ENCODE data around the gene TDP1. TPM values are rescaled to one million over a fixed set of nuclear protein-coding genes. Genes with fewer than 3 reads are reported as not detected.

The TDP1 gene
- total RNA-seq, 2 experiments from 2014 or later = 51.9 to 59.8 TPM

DNA sequence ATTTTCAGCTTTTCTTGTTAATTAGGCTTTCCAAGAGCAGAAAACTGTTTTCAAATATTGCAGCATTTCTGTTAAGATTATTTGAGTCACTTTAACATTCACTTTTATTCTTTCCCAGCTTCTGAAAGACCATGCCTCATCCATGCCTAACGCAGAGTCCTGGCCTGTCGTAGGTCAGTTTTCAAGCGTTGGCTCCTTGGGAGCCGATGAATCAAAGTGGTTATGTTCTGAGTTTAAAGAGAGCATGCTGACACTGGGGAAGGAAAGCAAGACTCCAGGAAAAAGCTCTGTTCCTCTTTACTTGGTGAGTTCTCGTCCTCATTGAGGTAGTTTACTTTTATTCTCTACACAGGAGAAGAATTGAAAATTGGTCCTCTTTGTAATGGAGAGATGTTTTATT is 33.1 kb downstream of the TDP1 start:
- no peak overlapping the region for H3K4me3 Mint-ChIP-seq
- no peak for DNase-seq
- no peak overlapping the region for H3K27ac Mint-ChIP-seq
- peaks cover 89% of the 10 kb centered on the region for H3K36me3 Mint-ChIP-seq (ENCODE audit: low read depth)
- no peaks in the 10 kb centered on the region for H3K4me1 ChIP-seq (ENCODE audit: insufficient read depth, low read length)
- intact Hi-C loops (cut with DNase I, micrococcal nuclease) = no loop called here
- no peaks in the 10 kb centered on the region for H3K9me3 ChIP-seq (ENCODE audit: control insufficient read depth in 1 of 2, insufficient read depth in 1 of 2, low read length in 2 of 2)
- peaks cover 84% of the 10 kb centered on the region for H3K36me3 ChIP-seq (ENCODE audit: insufficient read depth, low read length)
- TF ChIP-seq, protein P1, sequence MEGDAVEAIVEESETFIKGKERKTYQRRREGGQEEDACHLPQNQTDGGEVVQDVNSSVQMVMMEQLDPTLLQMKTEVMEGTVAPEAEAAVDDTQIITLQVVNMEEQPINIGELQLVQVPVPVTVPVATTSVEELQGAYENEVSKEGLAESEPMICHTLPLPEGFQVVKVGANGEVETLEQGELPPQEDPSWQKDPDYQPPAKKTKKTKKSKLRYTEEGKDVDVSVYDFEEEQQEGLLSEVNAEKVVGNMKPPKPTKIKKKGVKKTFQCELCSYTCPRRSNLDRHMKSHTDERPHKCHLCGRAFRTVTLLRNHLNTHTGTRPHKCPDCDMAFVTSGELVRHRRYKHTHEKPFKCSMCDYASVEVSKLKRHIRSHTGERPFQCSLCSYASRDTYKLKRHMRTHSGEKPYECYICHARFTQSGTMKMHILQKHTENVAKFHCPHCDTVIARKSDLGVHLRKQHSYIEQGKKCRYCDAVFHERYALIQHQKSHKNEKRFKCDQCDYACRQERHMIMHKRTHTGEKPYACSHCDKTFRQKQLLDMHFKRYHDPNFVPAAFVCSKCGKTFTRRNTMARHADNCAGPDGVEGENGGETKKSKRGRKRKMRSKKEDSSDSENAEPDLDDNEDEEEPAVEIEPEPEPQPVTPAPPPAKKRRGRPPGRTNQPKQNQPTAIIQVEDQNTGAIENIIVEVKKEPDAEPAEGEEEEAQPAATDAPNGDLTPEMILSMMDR (IDR thresholded peaks at IDR 0.05) = no peak
- H3K27me3 ChIP-seq (ENCODE audit: control insufficient read depth in 1 of 2, insufficient read depth in 2 of 2, low read length in 2 of 2) = no peaks in the 10 kb centered on the region
- H3K4me3 ChIP-seq (ENCODE audit: low read length) = no peak overlapping the region
- ChIA-PET CTCF (no interaction called here), POLR2A (no interaction called here)
- no peaks in the 10 kb centered on the region for H3K9me3 Mint-ChIP-seq
- ATAC-seq (ENCODE audit: poor library complexity) = no peak
- no peak overlapping the region for H3K27ac ChIP-seq (ENCODE audit: low read depth in 1 of 2, low read length in 2 of 2)
- no peaks in the 10 kb centered on the region for H3K4me1 Mint-ChIP-seq (ENCODE audit: low read depth)
- H3K27me3 Mint-ChIP-seq = no peaks in the 10 kb centered on the region

DNA sequence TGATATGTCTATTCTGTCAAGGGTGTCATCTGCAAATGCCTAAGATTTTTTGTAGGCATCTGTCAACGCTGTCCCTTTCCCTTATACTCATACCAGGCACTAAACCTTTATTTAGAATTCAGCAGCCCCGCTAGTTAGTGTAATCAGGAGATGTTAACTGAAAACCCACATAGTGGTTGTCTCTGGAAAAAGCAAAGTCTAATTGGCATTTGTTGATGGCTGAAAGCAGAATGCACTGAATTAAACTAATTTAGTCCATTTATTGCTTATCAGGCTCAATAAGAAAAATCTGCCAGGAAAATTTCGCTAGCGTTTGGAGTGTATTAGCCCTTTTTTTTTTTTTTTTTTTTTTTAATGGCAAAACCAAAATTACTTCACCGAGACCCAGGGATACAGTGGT is 34.5 kb downstream of the TDP1 start:
- no peak overlapping the region for H3K27ac ChIP-seq (ENCODE audit: low read depth in 1 of 2, low read length in 2 of 2)
- Mint-ChIP-seq H3K36me3 (ENCODE audit: low read depth) (peaks cover 91% of the 10 kb centered on the region), H3K27me3 (no peaks in the 10 kb centered on the region), H3K4me1 (ENCODE audit: low read depth) (no peaks in the 10 kb centered on the region), H3K4me3 (no peak overlapping the region), H3K9me3 (no peaks in the 10 kb centered on the region), H3K27ac (no peak overlapping the region)
- no peak overlapping the region for H3K4me3 ChIP-seq (ENCODE audit: low read length)
- no peak for DNase-seq
- POLR2A ChIA-PET = no interaction called here
- no peaks in the 10 kb centered on the region for H3K4me1 ChIP-seq (ENCODE audit: insufficient read depth, low read length)
- ATAC-seq (ENCODE audit: poor library complexity) = no peak
- TF ChIP-seq, protein P1 (IDR thresholded peaks at IDR 0.05) = no peak
- H3K36me3 ChIP-seq (ENCODE audit: insufficient read depth, low read length) = peaks cover 89% of the 10 kb centered on the region
- no peaks in the 10 kb centered on the region for H3K27me3 ChIP-seq (ENCODE audit: control insufficient read depth in 1 of 2, insufficient read depth in 2 of 2, low read length in 2 of 2)
- CTCF ChIA-PET = interaction anchor here (0.6 kb wide), 1 partner anchor 14 kb away, joined by 3 read pairs; no protein-coding TSS in a partner anchor
- no peaks in the 10 kb centered on the region for H3K9me3 ChIP-seq (ENCODE audit: control insufficient read depth in 1 of 2, insufficient read depth in 1 of 2, low read length in 2 of 2)
- intact Hi-C loops (cut with DNase I, micrococcal nuclease) = no loop called here

DNA sequence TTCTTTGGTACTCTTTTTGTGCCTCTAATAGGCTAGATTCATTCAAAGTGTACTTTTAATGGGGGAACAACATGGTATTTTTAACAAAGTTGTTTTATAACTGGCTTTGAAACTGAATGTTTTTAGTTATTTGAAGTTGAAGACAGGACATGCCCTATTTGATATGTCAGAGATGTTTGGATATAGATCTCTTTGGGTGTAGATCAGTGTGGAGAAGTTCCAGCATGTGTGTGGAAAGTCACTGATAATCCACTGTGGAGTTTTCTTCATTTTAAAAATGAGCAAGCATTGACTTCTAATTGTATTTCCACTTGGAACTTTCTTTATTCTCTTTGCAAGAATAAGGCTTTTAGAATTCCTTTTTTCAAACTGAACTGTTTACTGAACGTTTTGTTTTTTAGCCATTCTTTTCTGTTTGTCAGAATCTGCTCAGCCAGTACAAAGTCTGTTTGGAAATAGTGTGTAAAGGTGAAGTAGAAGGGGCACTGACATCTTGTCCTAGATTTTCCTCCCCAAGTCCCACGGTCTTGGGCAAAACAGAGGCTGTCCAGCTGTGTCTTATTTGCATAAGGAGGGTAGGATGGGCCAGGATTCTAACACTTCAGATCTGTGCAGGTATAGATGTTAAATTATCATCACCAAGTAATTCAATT is 35.0 kb downstream of the TDP1 start:
- no peaks in the 10 kb centered on the region for H3K27me3 Mint-ChIP-seq
- H3K4me3 ChIP-seq (ENCODE audit: low read length) = no peak overlapping the region
- H3K9me3 ChIP-seq (ENCODE audit: control insufficient read depth in 1 of 2, insufficient read depth in 1 of 2, low read length in 2 of 2) = no peaks in the 10 kb centered on the region
- H3K4me1 Mint-ChIP-seq (ENCODE audit: low read depth) = no peaks in the 10 kb centered on the region
- H3K4me3 Mint-ChIP-seq = no peak overlapping the region
- TF ChIP-seq, protein P1 (IDR thresholded peaks at IDR 0.05) = no peak
- peaks cover 92% of the 10 kb centered on the region for H3K36me3 Mint-ChIP-seq (ENCODE audit: low read depth)
- H3K9me3 Mint-ChIP-seq = no peaks in the 10 kb centered on the region
- H3K27ac Mint-ChIP-seq = no peak overlapping the region
- H3K27me3 ChIP-seq (ENCODE audit: control insufficient read depth in 1 of 2, insufficient read depth in 2 of 2, low read length in 2 of 2) = no peaks in the 10 kb centered on the region
- CTCF ChIA-PET = no interaction called here
- POLR2A ChIA-PET = no interaction called here
- intact Hi-C loops (cut with DNase I, micrococcal nuclease) = no loop called here
- no peak overlapping the region for H3K27ac ChIP-seq (ENCODE audit: low read depth in 1 of 2, low read length in 2 of 2)
- ATAC-seq (ENCODE audit: poor library complexity) (no peak), DNase-seq (no peak)
- H3K36me3 ChIP-seq (ENCODE audit: insufficient read depth, low read length) = peaks cover 91% of the 10 kb centered on the region
- no peaks in the 10 kb centered on the region for H3K4me1 ChIP-seq (ENCODE audit: insufficient read depth, low read length)

All from CD4-positive, alpha-beta T cell (primary cell).